HT1080 (cell line): Measurements from ENCODE around the gene LRP5. TPM values are rescaled to one million over a fixed set of nuclear protein-coding genes. Genes with fewer than 3 reads are reported as not detected.
A peak's percentile ranks its signal among the peaks of the same experiment; 100 is the strongest.

Experiments used
- DNase-seq: peaks from one replicate; pipeline ENCODE4 v3.0.0-alpha.2; 2015; ENCODE audit warnings: low read depth
- polyA plus RNA-seq, 2 experiments: library from polyadenylated mRNA; depleted of rRNA; stranded (reverse); fragments of >200 nt; gene quantifications; 2 replicates each; pipeline ENCODE4 v1.2.3, GENCODE V29; 2015
- total RNA-seq: library from RNA; depleted of rRNA; stranded (reverse); fragments of >200 nt; shearing (Covaris generic); gene quantifications from 2 replicates; pipeline ENCODE4 v1.2.3, GENCODE V29; 2014; rRNA removed

LRP5 gene
- 13.1 and 20.8 TPM in 2 replicates for total RNA-seq
- 15.2 and 17.1 TPM in 2 replicates for polyA plus RNA-seq (2015; cell fraction: cytosol; rRNA removed)
- polyA plus RNA-seq (2015; cell fraction: nucleus; rRNA removed), result 24.2 and 26.1 TPM in 2 replicates

- DNase-seq, result no peak
Measured at GRCh38 chr11:68312117-68312779, at the start of gene LRP5. LRP5 (plus strand) TSS chr11:68312591; CDS start chr11:68312715, 124 bp downstream.

GRCh38 chr11:68263444-68264035 is 48.9 kb upstream of the LRP5 start:
- DNase-seq, result no peak

GRCh38 chr11:68264244-68264643 is 48.1 kb upstream of the LRP5 start:
- DNase-seq, result no peak

- DNase-seq, result no peak
Measured at GRCh38 chr11:68264741-68265540, 47.5 kb upstream of the LRP5 start.

- no peak for DNase-seq
Measured at GRCh38 chr11:68266121-68266891, 46.1 kb upstream of the LRP5 start.

GRCh38 chr11:68266936-68267880 is 45.2 kb upstream of the LRP5 start:
- DNase-seq, result no peak

- no peak for DNase-seq
Measured at GRCh38 chr11:68267881-68268240, 44.5 kb upstream of the LRP5 start.

- DNase-seq, result peak; percentile 77
Measured at GRCh38 chr11:68269414-68270081, 42.8 kb upstream of the LRP5 start.

- DNase-seq, result no peak
Measured at GRCh38 chr11:68270196-68271022, 42.0 kb upstream of the LRP5 start.

- peak; percentile 67 for DNase-seq
Measured at GRCh38 chr11:68271023-68271780, 41.2 kb upstream of the LRP5 start.

GRCh38 chr11:68271781-68272608 is 40.4 kb upstream of the LRP5 start, which contains the start of gene C11orf24:
C11orf24 (minus strand) TSS chr11:68271973; CDS start chr11:68263767, 8,206 bp downstream.
- DNase-seq, result peak; percentile 93

GRCh38 chr11:68273026-68273738 is 39.2 kb upstream of the LRP5 start:
- no peak for DNase-seq

GRCh38 chr11:68274306-68274705 is 38.1 kb upstream of the LRP5 start:
- DNase-seq, result no peak

- DNase-seq, result no peak
Measured at GRCh38 chr11:68275721-68276507, 36.5 kb upstream of the LRP5 start.

GRCh38 chr11:68276861-68277260 is 35.5 kb upstream of the LRP5 start:
- DNase-seq, result no peak

- no peak for DNase-seq
Measured at GRCh38 chr11:68279676-68280075, 32.7 kb upstream of the LRP5 start.
